H1 (cell line): ENCODE measurements around the gene MTERF1. TPM values are rescaled to one million over a fixed set of nuclear protein-coding genes. Genes with fewer than 3 reads are reported as not detected.

Experiments used
- CTCF ChIA-PET: fragments of 300-600 bp; sonication (Branson Sonifier 250); formaldehyde crosslinking; loops from one replicate; lab custom pipeline; 2021; ENCODE audit not compliant: partially characterized antibody; lab: Charles Lee
- POLR2A ChIA-PET: fragments of 300-600 bp; sonication (Branson Sonifier 250); formaldehyde crosslinking; loops from one replicate; lab custom pipeline; 2021; ENCODE audit warnings: inconsistent platforms; ENCODE audit not compliant: partially characterized antibody; lab: Charles Lee
- DNase-seq, 2 experiments: peaks; one replicate each; pipeline versions ENCODE4 v3.0.0 to v3.0.0-alpha.2; 2010 to 2022; ENCODE audit warnings: low spot score in 2 of 2, low read depth in 1 of 2, mixed read lengths in 1 of 2
- FAIRE-seq: peaks from 2 replicates; lab custom pipeline; 2011; peaks lifted over from hg19 to GRCh38; lab: Jason Lieb, UNC
- H2AFZ ChIP-seq: 2 replicates; pipeline ENCODE4 v1.8.1; 2012; ENCODE audit warnings: low read length, inconsistent platforms
- H2AK5ac ChIP-seq: 2 replicates; pipeline ENCODE4 v1.6.1; 2013; ENCODE audit warnings: low read depth, low read length
- H2BK120ac ChIP-seq: replicated peaks from 2 replicates; pipeline ENCODE3; 2013; ENCODE audit warnings: low read depth, low read length, inconsistent platforms
- H2BK12ac ChIP-seq: 2 replicates; pipeline ENCODE4 v1.6.1; 2013; ENCODE audit warnings: low read depth, low read length
- H2BK15ac ChIP-seq: 2 replicates; pipeline ENCODE4 v1.6.1; 2013; ENCODE audit warnings: low read length
- H2BK20ac ChIP-seq: 2 replicates; pipeline ENCODE4 v1.6.1; 2013; ENCODE audit warnings: low read length
- H2BK5ac ChIP-seq: 2 replicates; pipeline ENCODE4 v1.6.1; 2013; ENCODE audit warnings: low read depth, low read length
- H3K14ac ChIP-seq: 2 replicates; pipeline ENCODE4 v1.6.1; 2013; ENCODE audit warnings: inconsistent platforms; ENCODE audit not compliant: insufficient read length
- H3K18ac ChIP-seq: 2 replicates; pipeline ENCODE4 v1.6.1; 2013; ENCODE audit warnings: low read length; ENCODE audit errors: extremely low read depth
- H3K23ac ChIP-seq: 2 replicates; pipeline ENCODE4 v1.6.1; 2013; ENCODE audit warnings: inconsistent platforms; ENCODE audit not compliant: insufficient read length
- H3K23me2 ChIP-seq: 2 replicates; pipeline ENCODE4 v1.6.1; 2013; ENCODE audit warnings: low read depth, low read length
- H3K27ac ChIP-seq: 2 replicates; pipeline ENCODE4 v1.6.1; 2011; ENCODE audit warnings: low read depth, low read length, inconsistent platforms
- H3K27me3 ChIP-seq, 4 experiments: replicated peaks in 1 of 4; 1 replicate in 1 of 4; 2 replicates in 3 of 4; pipeline versions ENCODE4 v1.6.1 to v1.8.1; 2011 to 2013; ENCODE audit warnings: low read length in 3 of 4, mild to moderate bottlenecking in 3 of 4, inconsistent platforms in 2 of 4, mixed read lengths in 2 of 4, moderate library complexity in 1 of 4; ENCODE audit not compliant: control insufficient read depth in 3 of 4, insufficient read depth in 3 of 4; ENCODE audit errors: extremely low read depth in 1 of 4
- H3K36me3 ChIP-seq, 4 experiments: 2 replicates each; pipeline versions ENCODE4 v1.6.1 to v1.8.1; 2011 to 2013; ENCODE audit warnings: mild to moderate bottlenecking in 4 of 4, low read length in 3 of 4, moderate library complexity in 2 of 4, control low read depth in 1 of 4, inconsistent platforms in 1 of 4; ENCODE audit not compliant: insufficient read depth in 4 of 4, control insufficient read depth in 2 of 4
- H3K4ac ChIP-seq: replicated peaks from 2 replicates; pipeline ENCODE3; 2013; ENCODE audit warnings: low read length, low read depth, mixed read lengths, inconsistent platforms; ENCODE audit not compliant: insufficient read length
- H3K4me1 ChIP-seq, 4 experiments: replicated peaks in 1 of 4; 1 replicate in 1 of 4; 2 replicates in 3 of 4; pipeline versions ENCODE4 v1.6.1 to v1.8.1; 2011 to 2013; ENCODE audit warnings: low read length in 3 of 4, inconsistent platforms in 2 of 4, mixed read lengths in 1 of 4; ENCODE audit not compliant: insufficient read depth in 4 of 4, control insufficient read depth in 3 of 4
- H3K4me2 ChIP-seq, 2 experiments: 2 replicates each; pipeline versions ENCODE4 v1.6.1 to v1.8.1; 2011 to 2013; ENCODE audit warnings: low read depth in 2 of 2, low read length in 2 of 2, control low read depth in 1 of 2, inconsistent platforms in 1 of 2, mild to moderate bottlenecking in 1 of 2; ENCODE audit not compliant: insufficient read depth in 1 of 2
- H3K4me3 ChIP-seq, 4 experiments: fragments of 200-600, 300-600 bp in 1 of 4; sonication (generic), shearing (Covaris generic), sonication (Bioruptor Twin) in 1 of 4; 2 replicates each; pipeline versions ENCODE4 v1.5.1 to v1.8.1; 2011 to 2016; ENCODE audit warnings: low read length in 4 of 4, low read depth in 3 of 4, control low read depth in 2 of 4, inconsistent platforms in 2 of 4, mild to moderate bottlenecking in 2 of 4, mixed read lengths in 1 of 4, moderate library complexity in 1 of 4; ENCODE audit not compliant: insufficient read depth in 2 of 4; ENCODE audit errors: extremely low read depth in 1 of 4
- H3K56ac ChIP-seq: replicated peaks from 2 replicates; pipeline ENCODE3; 2013; ENCODE audit warnings: low read depth, mild to moderate bottlenecking, mixed read lengths, low read length, inconsistent platforms; ENCODE audit not compliant: insufficient read length
- H3K79me1 ChIP-seq: 2 replicates; pipeline ENCODE4 v1.6.1; 2013; ENCODE audit warnings: low read depth, low read length, control low read depth
- H3K79me2 ChIP-seq, 2 experiments: 2 replicates each; pipeline versions ENCODE4 v1.6.1 to v1.8.1; 2012 to 2013; ENCODE audit warnings: low read length in 2 of 2, mild to moderate bottlenecking in 2 of 2, inconsistent platforms in 1 of 2; ENCODE audit not compliant: insufficient read depth in 2 of 2, control insufficient read depth in 1 of 2
- H3K9ac ChIP-seq, 4 experiments: replicated peaks in 1 of 4; 1 replicate in 1 of 4; 2 replicates in 3 of 4; pipeline versions ENCODE4 v1.6.1 to v1.8.1; 2011 to 2013; ENCODE audit warnings: low read depth in 3 of 4, low read length in 3 of 4, control low read depth in 2 of 4, mild to moderate bottlenecking in 2 of 4, moderate library complexity in 2 of 4, inconsistent platforms in 1 of 4; ENCODE audit errors: extremely low read depth in 1 of 4
- H3K9me3 ChIP-seq, 2 experiments: 2 replicates each; pipeline versions ENCODE4 v1.6.1 to v1.8.1; 2012 to 2013; ENCODE audit warnings: mild to moderate bottlenecking in 2 of 2, moderate library complexity in 2 of 2, control low read depth in 1 of 2, inconsistent platforms in 1 of 2, low read depth in 1 of 2, low read length in 1 of 2, mixed read lengths in 1 of 2; ENCODE audit not compliant: insufficient read depth in 2 of 2
- H4K20me1 ChIP-seq, 2 experiments: replicated peaks in 1 of 2; 2 replicates each; pipeline versions ENCODE3 to v1.8.1; 2011 to 2013; ENCODE audit warnings: inconsistent platforms in 2 of 2, low read length in 2 of 2, mild to moderate bottlenecking in 1 of 2; ENCODE audit not compliant: insufficient read depth in 2 of 2, control insufficient read depth in 1 of 2
- H4K5ac ChIP-seq: 2 replicates; pipeline ENCODE4 v1.6.1; 2013; ENCODE audit warnings: low read length, low read depth, mixed read lengths, inconsistent platforms; ENCODE audit not compliant: insufficient read length
- H4K8ac ChIP-seq: 2 replicates; pipeline ENCODE4 v1.8.0; 2013; ENCODE audit warnings: mild to moderate bottlenecking, moderate library complexity, low read length, inconsistent platforms; ENCODE audit not compliant: insufficient read depth; ENCODE audit errors: extremely low read depth
- H4K91ac ChIP-seq: replicated peaks from 2 replicates; pipeline ENCODE3; 2013; ENCODE audit warnings: low read length, mixed read lengths, inconsistent platforms; ENCODE audit not compliant: insufficient read length
- CHD1 ChIP-seq: IDR thresholded peaks from 2 replicates; pipeline ENCODE4 v1.6.1; 2012; ENCODE audit warnings: low read depth, low read length, improper control_type of control experiment
- CTCF ChIP-seq, 3 experiments: IDR thresholded peaks; 1 replicate in 2 of 3; 2 replicates in 1 of 3; pipeline versions ENCODE4 v1.5.1 to v1.6.1; 2011; ENCODE audit warnings: low read length in 3 of 3, mild to moderate bottlenecking in 3 of 3, inconsistent platforms in 2 of 3, low read depth in 1 of 3, moderate library complexity in 1 of 3; ENCODE audit not compliant: insufficient read depth in 1 of 3; ENCODE audit errors: control extremely low read depth in 1 of 3
- SAP30 ChIP-seq: fragments of 300-600 bp; sonication (generic); IDR thresholded peaks from 2 replicates; pipeline ENCODE4 v1.7.1; 2012; ENCODE audit warnings: low read length, moderate library complexity, mild to moderate bottlenecking, inconsistent platforms; ENCODE audit not compliant: insufficient read depth, insufficient replicate concordance
- TAF1 ChIP-seq: IDR thresholded peaks from 2 replicates; pipeline ENCODE4 v1.6.1; 2011; ENCODE audit warnings: mild to moderate bottlenecking, low read depth, low read length
- TBP ChIP-seq: IDR thresholded peaks from 2 replicates; pipeline ENCODE4 v1.6.1; 2011; ENCODE audit warnings: low read depth, low read length, improper control_type of control experiment
- YY1 ChIP-seq: IDR thresholded peaks from 2 replicates; pipeline ENCODE4 v1.6.1; 2011; ENCODE audit warnings: low read depth, mild to moderate bottlenecking, low read length
- WGBS, 2 experiments: shearing (Covaris generic) in 1 of 2; methylation state at CpG; one replicate each; pipeline versions ENCODE4 v1.1.6 to v1.1.7; 2013 to 2015; ENCODE audit warnings: low lambda C conversion rate in 2 of 2, mixed read lengths in 2 of 2, inconsistent platforms in 1 of 2, low coverage in 1 of 2, missing lambda C conversion rate in 1 of 2; ENCODE audit not compliant: insufficient replicate concordance in 2 of 2, insufficient coverage in 1 of 2, insufficient read length in 1 of 2; ENCODE audit errors: extremely low coverage in 1 of 2, missing lambda C conversion rate in 1 of 2; 5-methylcytosine and 5-hydroxymethylcytosine counted together
- polyA plus RNA-seq, 7 experiments: library from polyadenylated mRNA; depleted of rRNA in 3 of 7; stranded (reverse) in 5 of 7; unstranded in 2 of 7; fragments of >200 nt in 5 of 7; fragments of 200-250 nt in 2 of 7; gene quantifications; 1 replicate in 5 of 7; 2 replicates in 1 of 7; 4 replicates in 1 of 7; pipeline versions ENCODE4 v1.2.1 to v1.2.3, GENCODE V29; 2011 to 2013; ENCODE audit warnings: missing spikeins in 2 of 7, mixed read lengths in 2 of 7
- total RNA-seq: library from RNA; stranded (reverse); fragmentation: NEBNext Ultra II Directional; extraction: Animal tissue kit (Norgen Biotek cat#: 25700); gene quantifications from 2 replicates; pipeline ENCODE4 v1.2.1, GENCODE V29; 2021

MTERF1 gene
- total and polyA plus RNA-seq, 2 of the 8 experiments (the other 6 are each of a cell fraction or from before 2014, with no cell fraction given), result 4.5 to 12.6 TPM

- H4K8ac ChIP-seq, result no peak overlapping the region
- no peak for DNase-seq
- H3K9me3 ChIP-seq, result no peaks in the 10 kb centered on the region
- no peak overlapping the region for H2BK12ac ChIP-seq
- H3K18ac ChIP-seq, result no peak overlapping the region
- no peak overlapping the region for H2BK5ac ChIP-seq
- H3K23me2 ChIP-seq, result peaks cover 6% of the 10 kb centered on the region
- H4K91ac ChIP-seq, result no peak overlapping the region
- H3K79me2 ChIP-seq, result peaks cover 0 to 19% of the 10 kb centered on the region in 2 experiments; a peak in 3 of 4 replicates
- peaks cover 6% of the 10 kb centered on the region; the same call in 1 of the 2 replicates for H3K79me1 ChIP-seq
- no peak overlapping the region for H3K4me2 ChIP-seq
- no peak overlapping the region for H2BK15ac ChIP-seq
- WGBS, 2 experiments, result 87% methylated on average over 3 of the region's 3 CpGs; no CpG with 5 or more reads in 1 of the 2 experiments
- H4K5ac ChIP-seq, result no peak overlapping the region
- no peak overlapping the region for H2AFZ ChIP-seq
- no peak overlapping the region for H3K23ac ChIP-seq
- H3K56ac ChIP-seq, result no peak overlapping the region
- H3K4me3 ChIP-seq, result no peak overlapping the region
- H3K27ac ChIP-seq, result no peak overlapping the region
- H3K9ac ChIP-seq, result no peak overlapping the region
- peaks cover 0 to 2% (median 0%) of the 10 kb centered on the region in 4 experiments; a peak in 1 of 7 replicates for H3K4me1 ChIP-seq
- no peak overlapping the region for H2BK20ac ChIP-seq
- peaks cover 0 to 6% (median 1%) of the 10 kb centered on the region in 4 experiments; a peak in 3 of 8 replicates for H3K36me3 ChIP-seq
- TF ChIP-seq CHD1 (no peak), TAF1 (no peak), SAP30 (no peak), YY1 (no peak), TBP (no peak), CTCF (IDR thresholded peaks at IDR 0.05; ENCODE audit: control extremely low read depth in 1 of 3, insufficient read depth in 1 of 3, low read depth in 1 of 3, low read length in 3 of 3) (no peak)
- TF ChIP-seq, all 59 proteins: peak for 0
- Histone ChIP-seq H2AK5ac (no peak overlapping the region), H3K4ac (no peak overlapping the region), H2BK120ac (no peak overlapping the region), H4K20me1 (no peaks in the 10 kb centered on the region), H3K27me3 (no peaks in the 10 kb centered on the region), H3K14ac (no peak overlapping the region)
- no peak for FAIRE-seq
- CTCF ChIA-PET, result interaction anchor here (1.2 to 1.5 kb wide), 4 partner anchors 9 to 24 kb away, joined by 3 to 5 read pairs (median 4); no protein-coding TSS in a partner anchor
- POLR2A ChIA-PET, result no interaction called here
These were observed 4.7 kb downstream of the MTERF1 start for GRCh38 chr7:91875851-91876250.
